DOHH2 (cell line): ENCODE results near the gene ARL8B.
"Not testable (repeated sequence)": the region's sequence is repeated elsewhere in the genome, so short reads cannot be mapped to it uniquely, and the experiment has no call there.

ENCODE experiments used
- EZH2phosphoT487 ChIP-seq: fragments of 200-600 bp; sonication (generic); IDR thresholded peaks from 2 replicates; pipeline ENCODE4 v1.6.1; 2017; ENCODE audit warnings: borderline replicate concordance, mild to moderate bottlenecking, antibody characterized with exemption, low read length, moderate library complexity, mixed read lengths
- TF ChIP-seq, protein P1 (sequence below): fragments of 200-600 bp; sonication (generic); IDR thresholded peaks from one replicate; pipeline ENCODE4 v1.5.1; 2014; ENCODE audit warnings: antibody characterized with exemption, mild to moderate bottlenecking, low read depth, low read length; ENCODE audit not compliant: poor library complexity, severe bottlenecking

- TF ChIP-seq, protein P1, sequence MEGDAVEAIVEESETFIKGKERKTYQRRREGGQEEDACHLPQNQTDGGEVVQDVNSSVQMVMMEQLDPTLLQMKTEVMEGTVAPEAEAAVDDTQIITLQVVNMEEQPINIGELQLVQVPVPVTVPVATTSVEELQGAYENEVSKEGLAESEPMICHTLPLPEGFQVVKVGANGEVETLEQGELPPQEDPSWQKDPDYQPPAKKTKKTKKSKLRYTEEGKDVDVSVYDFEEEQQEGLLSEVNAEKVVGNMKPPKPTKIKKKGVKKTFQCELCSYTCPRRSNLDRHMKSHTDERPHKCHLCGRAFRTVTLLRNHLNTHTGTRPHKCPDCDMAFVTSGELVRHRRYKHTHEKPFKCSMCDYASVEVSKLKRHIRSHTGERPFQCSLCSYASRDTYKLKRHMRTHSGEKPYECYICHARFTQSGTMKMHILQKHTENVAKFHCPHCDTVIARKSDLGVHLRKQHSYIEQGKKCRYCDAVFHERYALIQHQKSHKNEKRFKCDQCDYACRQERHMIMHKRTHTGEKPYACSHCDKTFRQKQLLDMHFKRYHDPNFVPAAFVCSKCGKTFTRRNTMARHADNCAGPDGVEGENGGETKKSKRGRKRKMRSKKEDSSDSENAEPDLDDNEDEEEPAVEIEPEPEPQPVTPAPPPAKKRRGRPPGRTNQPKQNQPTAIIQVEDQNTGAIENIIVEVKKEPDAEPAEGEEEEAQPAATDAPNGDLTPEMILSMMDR: not testable (repeated sequence)
- not testable (repeated sequence) for TF ChIP-seq EZH2phosphoT487
Measured at GRCh38 chr3:5106933-5107334, 15.2 kb upstream of the ARL8B start.
